HepG2 (cell line): ENCODE data around the gene POC1A. TPM values are rescaled to one million over a fixed set of nuclear protein-coding genes. Genes with fewer than 3 reads are reported as not detected.
A peak's percentile ranks its signal among the peaks of the same experiment; 100 is the strongest.

ENCODE experiments used
- CENPX ChIP-seq: sonication (generic); formaldehyde crosslinking; IDR thresholded peaks from 2 replicates; pipeline ENCODE4 v1.9.0; 2021; ENCODE audit warnings: mild to moderate bottlenecking, missing genetic modification reagents, moderate library complexity
- CREM ChIP-seq, 2 experiments: sonication (generic) in 1 of 2; formaldehyde crosslinking in 1 of 2; IDR thresholded peaks; 2 replicates each; pipeline versions ENCODE4 v1.4.0 to v1.6.1; 2016 to 2020; ENCODE audit warnings: antibody characterized with exemption in 1 of 2, mild to moderate bottlenecking in 1 of 2, missing genetic modification reagents in 1 of 2
- EED ChIP-seq: sonication (generic); formaldehyde crosslinking; IDR thresholded peaks from 2 replicates; pipeline ENCODE4 v1.5.0; 2020; ENCODE audit warnings: mild to moderate bottlenecking, missing genetic modification reagents
- FOXA3 ChIP-seq: IDR thresholded peaks from 2 replicates; pipeline ENCODE4 v1.6.1; 2016; ENCODE audit warnings: missing genetic modification reagents, missing compliant biosample characterization
- FOXK1 ChIP-seq: sonication (generic); formaldehyde crosslinking; IDR thresholded peaks from 2 replicates; pipeline ENCODE4 v1.4.0; 2020; ENCODE audit warnings: low read depth, missing genetic modification reagents, borderline replicate concordance
- HNRNPK ChIP-seq: fragments of 200-400 bp; formaldehyde crosslinking; IDR thresholded peaks from 2 replicates; pipeline ENCODE4 v1.6.1; 2018; ENCODE audit warnings: low read length, low read depth, moderate library complexity, mild to moderate bottlenecking; ENCODE audit not compliant: poor library complexity, severe bottlenecking
- KAT7 ChIP-seq: IDR thresholded peaks from 2 replicates; pipeline ENCODE4 v1.6.1; 2018; ENCODE audit warnings: borderline replicate concordance, missing compliant biosample characterization
- KDM5A ChIP-seq: fragments of 200-600 bp; sonication (generic); IDR thresholded peaks from 2 replicates; pipeline ENCODE4 v1.7.0; 2018; ENCODE audit warnings: antibody characterized with exemption, mild to moderate bottlenecking, low read length, borderline replicate concordance
- NCOA2 ChIP-seq: sonication (generic); formaldehyde crosslinking; IDR thresholded peaks from 2 replicates; pipeline ENCODE4 v1.8.0; 2022; ENCODE audit warnings: inconsistent platforms
- PLRG1 ChIP-seq: fragments of 450-650 bp; conservative IDR thresholded peaks from 2 replicates; pipeline ENCODE4 v1.6.1; 2016
- PPARG ChIP-seq: conservative IDR thresholded peaks from 2 replicates; pipeline ENCODE4 v1.6.1; 2016; ENCODE audit warnings: missing biosample characterization, missing genetic modification reagents
- SKI ChIP-seq: fragments of 450-650 bp; IDR thresholded peaks from one replicate; pipeline ENCODE4 v1.6.1; 2018; ENCODE audit warnings: mild to moderate bottlenecking; ENCODE audit not compliant: partially characterized antibody
- TRIM24 ChIP-seq: sonication (generic); formaldehyde crosslinking; IDR thresholded peaks from 2 replicates; pipeline ENCODE4 v1.8.0; 2022; ENCODE audit warnings: mild to moderate bottlenecking, missing genetic modification reagents
- ZC3H4 ChIP-seq: sonication (generic); formaldehyde crosslinking; IDR thresholded peaks from 2 replicates; pipeline ENCODE4 v1.4.0; 2020; ENCODE audit warnings: missing genetic modification reagents, borderline replicate concordance
- ZNF383 ChIP-seq: sonication (generic); formaldehyde crosslinking; IDR thresholded peaks from 2 replicates; pipeline ENCODE4 v1.4.0; 2020; ENCODE audit warnings: missing genetic modification reagents, mild to moderate bottlenecking, borderline replicate concordance
- ZNF7 ChIP-seq: IDR thresholded peaks from 2 replicates; pipeline ENCODE4 v1.6.1; 2016; ENCODE audit warnings: missing biosample characterization, missing genetic modification reagents
- ZNF790 ChIP-seq: sonication (generic); formaldehyde crosslinking; IDR thresholded peaks from 2 replicates; pipeline ENCODE4 v1.8.0; 2022; ENCODE audit warnings: missing genetic modification reagents, mild to moderate bottlenecking, borderline replicate concordance
- ZNF841 ChIP-seq: sonication (generic); formaldehyde crosslinking; IDR thresholded peaks from 2 replicates; pipeline ENCODE4 v1.8.1; 2023; ENCODE audit warnings: missing genetic modification reagents, borderline replicate concordance
- ZNF850 ChIP-seq: sonication (generic); formaldehyde crosslinking; conservative IDR thresholded peaks from 2 replicates; pipeline ENCODE4 v1.9.0; 2021; ENCODE audit warnings: mild to moderate bottlenecking, missing genetic modification reagents
- polyA plus RNA-seq, 8 experiments: library from polyadenylated mRNA; depleted of rRNA in 3 of 8; stranded (reverse) in 7 of 8; unstranded in 1 of 8; fragments of >200 nt; fragmentation: Illumina TruSeq in 4 of 8; extraction: Trizol in 4 of 8; gene quantifications; 2 replicates each; pipeline versions ENCODE4 v1.2.1 to v1.2.3, GENCODE V29; 2011 to 2016; ENCODE audit warnings: low read depth in 4 of 8, missing spikeins in 1 of 8, mixed read lengths in 1 of 8; ENCODE audit not compliant: insufficient read depth in 1 of 8
- total RNA-seq, 5 experiments: library from RNA; depleted of rRNA; stranded (reverse); fragments of >200 nt; fragmentation: Illumina TruSeq; extraction: Trizol; gene quantifications; 2 replicates each; pipeline ENCODE4 v1.2.3, GENCODE V29; 2016; ENCODE audit warnings: low read depth in 1 of 5
- TF ChIP-seq, protein P1 (sequence below): sonication (generic); formaldehyde crosslinking; IDR thresholded peaks from 2 replicates; pipeline ENCODE4 v1.5.0; 2020; ENCODE audit warnings: mild to moderate bottlenecking, missing genetic modification reagents, moderate library complexity
- TF ChIP-seq, protein P2 (sequence below): sonication (generic); formaldehyde crosslinking; IDR thresholded peaks from 2 replicates; pipeline ENCODE4 v1.8.1; 2022; ENCODE audit warnings: mild to moderate bottlenecking, missing genetic modification reagents
- TF ChIP-seq, protein P3 (sequence below): sonication (generic); formaldehyde crosslinking; conservative IDR thresholded peaks from 2 replicates; pipeline ENCODE4 v1.4.0; 2020; ENCODE audit warnings: missing genetic modification reagents
- TF ChIP-seq, protein P4 (sequence below): sonication (generic); formaldehyde crosslinking; IDR thresholded peaks from 2 replicates; pipeline ENCODE4 v1.5.0; 2020; ENCODE audit warnings: mild to moderate bottlenecking, missing genetic modification reagents

Gene POC1A
- total and polyA plus RNA-seq, 2 of the 13 experiments (the other 11 are each of a cell fraction or from before 2014, with no cell fraction given), result 14.6 to 20.0 TPM

DNA sequence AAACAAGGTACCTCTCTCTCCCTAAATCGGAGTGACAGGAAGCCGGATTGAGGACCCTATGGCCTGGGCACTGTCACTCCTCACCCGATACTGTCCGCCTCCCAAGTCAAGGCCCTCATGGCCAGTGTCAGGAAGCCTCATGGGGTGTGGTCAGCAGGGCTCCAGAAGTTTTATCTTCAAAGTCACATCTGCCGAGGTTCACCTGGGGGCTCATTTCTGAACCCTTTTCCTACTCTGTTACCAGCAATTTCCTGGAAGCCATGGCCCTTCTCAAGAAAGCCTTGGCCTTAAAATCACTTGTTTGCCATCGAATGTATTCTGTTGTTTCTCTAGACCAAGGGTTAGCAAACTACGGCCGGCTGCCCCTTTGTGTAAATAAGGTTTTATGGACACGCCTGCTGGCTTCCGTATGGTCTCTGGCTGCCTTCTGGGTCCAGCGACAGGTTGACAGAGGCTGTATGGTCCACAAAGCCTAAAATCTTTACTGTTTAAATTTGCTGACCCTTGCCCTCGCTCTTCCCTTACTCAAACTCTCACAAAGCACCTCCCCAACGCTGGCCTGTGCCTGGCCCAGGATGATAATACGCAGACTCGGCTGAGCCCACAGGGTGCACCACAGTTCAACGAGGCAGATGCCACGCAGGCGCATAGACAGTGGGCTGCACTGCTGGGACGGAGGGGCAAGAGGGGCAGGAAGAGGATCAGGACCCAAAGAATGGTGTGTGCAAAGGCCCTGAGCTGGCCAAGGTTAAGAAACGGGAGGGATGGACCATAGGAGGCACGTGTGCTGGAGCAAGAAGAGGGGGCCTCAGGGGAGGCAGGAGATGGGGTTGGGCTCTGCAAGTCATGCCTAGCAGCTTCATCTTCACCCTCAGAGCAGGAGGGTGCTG lies 73.1 kb downstream of the POC1A start (continued):
- TF ChIP-seq, protein P1, sequence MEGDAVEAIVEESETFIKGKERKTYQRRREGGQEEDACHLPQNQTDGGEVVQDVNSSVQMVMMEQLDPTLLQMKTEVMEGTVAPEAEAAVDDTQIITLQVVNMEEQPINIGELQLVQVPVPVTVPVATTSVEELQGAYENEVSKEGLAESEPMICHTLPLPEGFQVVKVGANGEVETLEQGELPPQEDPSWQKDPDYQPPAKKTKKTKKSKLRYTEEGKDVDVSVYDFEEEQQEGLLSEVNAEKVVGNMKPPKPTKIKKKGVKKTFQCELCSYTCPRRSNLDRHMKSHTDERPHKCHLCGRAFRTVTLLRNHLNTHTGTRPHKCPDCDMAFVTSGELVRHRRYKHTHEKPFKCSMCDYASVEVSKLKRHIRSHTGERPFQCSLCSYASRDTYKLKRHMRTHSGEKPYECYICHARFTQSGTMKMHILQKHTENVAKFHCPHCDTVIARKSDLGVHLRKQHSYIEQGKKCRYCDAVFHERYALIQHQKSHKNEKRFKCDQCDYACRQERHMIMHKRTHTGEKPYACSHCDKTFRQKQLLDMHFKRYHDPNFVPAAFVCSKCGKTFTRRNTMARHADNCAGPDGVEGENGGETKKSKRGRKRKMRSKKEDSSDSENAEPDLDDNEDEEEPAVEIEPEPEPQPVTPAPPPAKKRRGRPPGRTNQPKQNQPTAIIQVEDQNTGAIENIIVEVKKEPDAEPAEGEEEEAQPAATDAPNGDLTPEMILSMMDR (CRISPR knock-in tag), result no peak; the same call in 1 of the 2 replicates
- TF ChIP-seq ZNF383, result 0 out of 2 replicates have a peak, but pooled peaks have one; percentile 49
- TF ChIP-seq, protein P2, sequence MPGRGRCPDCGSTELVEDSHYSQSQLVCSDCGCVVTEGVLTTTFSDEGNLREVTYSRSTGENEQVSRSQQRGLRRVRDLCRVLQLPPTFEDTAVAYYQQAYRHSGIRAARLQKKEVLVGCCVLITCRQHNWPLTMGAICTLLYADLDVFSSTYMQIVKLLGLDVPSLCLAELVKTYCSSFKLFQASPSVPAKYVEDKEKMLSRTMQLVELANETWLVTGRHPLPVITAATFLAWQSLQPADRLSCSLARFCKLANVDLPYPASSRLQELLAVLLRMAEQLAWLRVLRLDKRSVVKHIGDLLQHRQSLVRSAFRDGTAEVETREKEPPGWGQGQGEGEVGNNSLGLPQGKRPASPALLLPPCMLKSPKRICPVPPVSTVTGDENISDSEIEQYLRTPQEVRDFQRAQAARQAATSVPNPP (CRISPR knock-in tag), result no peak
- TF ChIP-seq TRIM24 (CRISPR knock-in tag), result no peak
- TF ChIP-seq CENPX (CRISPR knock-in tag), result no peak
- no peak for TF ChIP-seq ZNF841 (CRISPR knock-in tag)
- peak; percentile 83 for TF ChIP-seq NCOA2
- TF ChIP-seq KAT7 (CRISPR knock-in tag), result no peak
- no peak for TF ChIP-seq ZC3H4 (CRISPR knock-in tag)
- TF ChIP-seq HNRNPK, result no peak
- peak; percentile 95 for TF ChIP-seq PPARG (CRISPR knock-in tag)
- TF ChIP-seq KDM5A, result no peak
- no peak for TF ChIP-seq ZNF850
- no peak for TF ChIP-seq PLRG1
- peak; percentile 34; the same call in 1 of the 2 replicates for TF ChIP-seq FOXK1 (CRISPR knock-in tag)
- TF ChIP-seq ZNF790 (CRISPR knock-in tag), result no peak
- no peak for TF ChIP-seq EED (CRISPR knock-in tag)
- TF ChIP-seq, protein P3, sequence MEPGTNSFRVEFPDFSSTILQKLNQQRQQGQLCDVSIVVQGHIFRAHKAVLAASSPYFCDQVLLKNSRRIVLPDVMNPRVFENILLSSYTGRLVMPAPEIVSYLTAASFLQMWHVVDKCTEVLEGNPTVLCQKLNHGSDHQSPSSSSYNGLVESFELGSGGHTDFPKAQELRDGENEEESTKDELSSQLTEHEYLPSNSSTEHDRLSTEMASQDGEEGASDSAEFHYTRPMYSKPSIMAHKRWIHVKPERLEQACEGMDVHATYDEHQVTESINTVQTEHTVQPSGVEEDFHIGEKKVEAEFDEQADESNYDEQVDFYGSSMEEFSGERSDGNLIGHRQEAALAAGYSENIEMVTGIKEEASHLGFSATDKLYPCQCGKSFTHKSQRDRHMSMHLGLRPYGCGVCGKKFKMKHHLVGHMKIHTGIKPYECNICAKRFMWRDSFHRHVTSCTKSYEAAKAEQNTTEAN, result no peak
- TF ChIP-seq, protein P4, sequence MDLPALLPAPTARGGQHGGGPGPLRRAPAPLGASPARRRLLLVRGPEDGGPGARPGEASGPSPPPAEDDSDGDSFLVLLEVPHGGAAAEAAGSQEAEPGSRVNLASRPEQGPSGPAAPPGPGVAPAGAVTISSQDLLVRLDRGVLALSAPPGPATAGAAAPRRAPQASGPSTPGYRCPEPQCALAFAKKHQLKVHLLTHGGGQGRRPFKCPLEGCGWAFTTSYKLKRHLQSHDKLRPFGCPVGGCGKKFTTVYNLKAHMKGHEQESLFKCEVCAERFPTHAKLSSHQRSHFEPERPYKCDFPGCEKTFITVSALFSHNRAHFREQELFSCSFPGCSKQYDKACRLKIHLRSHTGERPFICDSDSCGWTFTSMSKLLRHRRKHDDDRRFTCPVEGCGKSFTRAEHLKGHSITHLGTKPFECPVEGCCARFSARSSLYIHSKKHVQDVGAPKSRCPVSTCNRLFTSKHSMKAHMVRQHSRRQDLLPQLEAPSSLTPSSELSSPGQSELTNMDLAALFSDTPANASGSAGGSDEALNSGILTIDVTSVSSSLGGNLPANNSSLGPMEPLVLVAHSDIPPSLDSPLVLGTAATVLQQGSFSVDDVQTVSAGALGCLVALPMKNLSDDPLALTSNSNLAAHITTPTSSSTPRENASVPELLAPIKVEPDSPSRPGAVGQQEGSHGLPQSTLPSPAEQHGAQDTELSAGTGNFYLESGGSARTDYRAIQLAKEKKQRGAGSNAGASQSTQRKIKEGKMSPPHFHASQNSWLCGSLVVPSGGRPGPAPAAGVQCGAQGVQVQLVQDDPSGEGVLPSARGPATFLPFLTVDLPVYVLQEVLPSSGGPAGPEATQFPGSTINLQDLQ, result no peak
- TF ChIP-seq ZNF7, result no peak
- peak; percentile 50 for TF ChIP-seq SKI
- TF ChIP-seq FOXA3, result peak; percentile 96
- TF ChIP-seq CREM (IDR thresholded peaks at IDR 0.05), result 0 out of 2 replicates have a peak, but pooled peaks have one; percentile 53
- TF ChIP-seq CREM (CRISPR knock-in tag; IDR thresholded peaks at IDR 0.05), result no peak
